ENCODE results near the gene DGCR2.
"Not testable (repeated sequence)": the region's sequence is repeated elsewhere in the genome, so short reads cannot be mapped to it uniquely, and the experiment has no call there.

Gene DGCR2

DNA sequence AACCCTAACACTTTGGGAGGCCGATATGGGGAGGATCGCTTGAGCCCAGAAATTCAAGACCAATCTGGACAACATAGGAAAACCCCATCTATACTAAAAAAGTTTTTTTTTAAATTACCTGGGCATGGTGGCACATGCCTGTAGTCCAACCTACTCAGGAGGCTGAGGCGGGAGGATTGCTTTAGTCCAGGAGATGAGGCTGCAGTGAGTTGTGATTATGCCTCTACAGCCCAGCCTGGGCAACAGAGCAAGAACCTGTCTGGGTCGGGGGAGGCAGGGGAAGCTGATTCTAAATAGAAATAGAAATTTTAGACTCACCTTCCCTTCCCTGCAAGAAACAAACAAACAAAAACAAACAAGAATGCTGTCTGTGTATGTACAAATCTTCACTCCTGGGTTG lies 133.3 kb downstream of the DGCR2 start:
- H3K9me2 ChIP-seq (replicated peaks; ENCODE audit: insufficient read depth, low read length) = no peaks in the 10 kb centered on the region
- H3K4me2 ChIP-seq (ENCODE audit: low read depth, low read length, poor library complexity, severe bottlenecking) = no peak overlapping the region
- no peak overlapping the region for H3K9ac ChIP-seq (ENCODE audit: low read length)
- H2AFZ ChIP-seq (ENCODE audit: low read depth, low read length, severe bottlenecking) = no peak overlapping the region
- no peak overlapping the region for H3K4me3 ChIP-seq (ENCODE audit: insufficient read depth, low read length, poor library complexity, severe bottlenecking)
- H4K20me1 ChIP-seq (ENCODE audit: low read depth, low read length) = no peaks in the 10 kb centered on the region
- H3K79me2 ChIP-seq (ENCODE audit: insufficient read depth, low read length) = no peaks in the 10 kb centered on the region
- no peak overlapping the region for H3K27ac ChIP-seq (ENCODE audit: low read depth, low read length)
- no peaks in the 10 kb centered on the region for H3K36me3 ChIP-seq (ENCODE audit: low read length)
- no peaks in the 10 kb centered on the region for H3K27me3 ChIP-seq (ENCODE audit: low read length)
- H3K9me3 ChIP-seq (ENCODE audit: insufficient read depth, low read length) = no peaks in the 10 kb centered on the region
- no peaks in the 10 kb centered on the region for H3F3A ChIP-seq (ENCODE audit: insufficient read depth)
- TF ChIP-seq EZH2phosphoT487 (conservative IDR thresholded peaks at IDR 0.05; ENCODE audit: low read length) (no peak), CTCF (IDR thresholded peaks at IDR 0.05; ENCODE audit: insufficient read depth, low read length, poor library complexity, severe bottlenecking) (no peak)

DNA sequence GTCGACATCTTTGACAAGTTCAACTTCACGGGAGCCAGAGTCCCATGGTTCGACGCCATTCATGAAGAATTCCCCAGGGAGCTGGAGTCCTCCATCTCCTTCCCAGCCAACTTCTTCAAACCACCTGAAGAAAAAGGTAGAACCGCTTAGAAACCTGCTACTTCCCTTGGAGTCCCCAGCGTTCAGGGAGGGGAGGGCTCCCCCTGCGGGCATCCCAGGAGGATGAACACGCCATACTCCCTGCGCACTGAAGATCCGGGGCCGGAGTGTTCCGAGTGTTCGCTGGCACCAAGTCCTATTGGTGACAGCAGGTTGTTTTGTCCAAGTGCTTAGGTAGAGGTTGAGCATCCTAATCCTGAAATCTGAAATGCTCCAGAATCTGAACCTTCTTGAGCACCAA lies 134.4 kb downstream of the DGCR2 start:
- Histone ChIP-seq H3K27me3 (ENCODE audit: low read length) (no peaks in the 10 kb centered on the region), H3K9me3 (ENCODE audit: insufficient read depth, low read length) (no peaks in the 10 kb centered on the region), H3K9ac (ENCODE audit: low read length) (no peak overlapping the region), H4K20me1 (ENCODE audit: low read depth, low read length) (no peaks in the 10 kb centered on the region), H3K36me3 (ENCODE audit: low read length) (no peaks in the 10 kb centered on the region), H3K79me2 (ENCODE audit: insufficient read depth, low read length) (no peaks in the 10 kb centered on the region), H3K27ac (ENCODE audit: low read depth, low read length) (no peak overlapping the region), H3K9me2 (replicated peaks; ENCODE audit: insufficient read depth, low read length) (no peaks in the 10 kb centered on the region), H3F3A (ENCODE audit: insufficient read depth) (no peaks in the 10 kb centered on the region), H2AFZ (ENCODE audit: low read depth, low read length, severe bottlenecking) (no peak overlapping the region), H3K4me2 (ENCODE audit: low read depth, low read length, poor library complexity, severe bottlenecking) (no peak overlapping the region), H3K4me3 (ENCODE audit: insufficient read depth, low read length, poor library complexity, severe bottlenecking) (no peak overlapping the region)
- TF ChIP-seq EZH2phosphoT487 (conservative IDR thresholded peaks at IDR 0.05; ENCODE audit: low read length) = no peak
- TF ChIP-seq CTCF (IDR thresholded peaks at IDR 0.05; ENCODE audit: insufficient read depth, low read length, poor library complexity, severe bottlenecking) = no peak

DNA sequence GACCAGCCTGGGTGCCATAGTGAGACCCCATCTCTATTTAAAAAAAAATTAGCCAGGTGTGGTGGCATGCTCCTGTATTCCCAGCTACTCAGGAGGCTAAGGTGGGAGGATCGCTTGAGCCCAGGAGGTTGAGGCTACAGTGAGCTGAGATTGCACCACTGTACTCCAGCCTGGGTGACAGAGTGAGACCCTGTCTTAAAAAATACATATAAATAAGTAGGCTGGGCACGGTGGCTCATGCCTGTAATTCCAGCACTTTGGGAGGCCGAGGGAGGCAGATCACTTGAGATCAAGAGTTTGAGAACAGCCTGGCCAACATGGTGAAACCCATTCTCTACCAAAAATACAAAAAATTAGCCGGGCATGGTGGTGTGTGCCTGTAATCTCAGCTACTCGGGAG lies 135.1 kb downstream of the DGCR2 start:
- not testable (repeated sequence) for H3K9me3 ChIP-seq (ENCODE audit: insufficient read depth, low read length); H3K36me3 ChIP-seq (ENCODE audit: low read length); H3K4me3 ChIP-seq (ENCODE audit: insufficient read depth, low read length, poor library complexity, severe bottlenecking)

More for the DNA sequence above, 135.1 kb downstream of the DGCR2 start:
- H2AFZ ChIP-seq (ENCODE audit: low read depth, low read length, severe bottlenecking); H3K27ac ChIP-seq (ENCODE audit: low read depth, low read length); H3K4me2 ChIP-seq (ENCODE audit: low read depth, low read length, poor library complexity, severe bottlenecking); H3K79me2 ChIP-seq (ENCODE audit: insufficient read depth, low read length); H3K9me2 ChIP-seq (replicated peaks; ENCODE audit: insufficient read depth, low read length); H4K20me1 ChIP-seq (ENCODE audit: low read depth, low read length); H3F3A ChIP-seq (ENCODE audit: insufficient read depth); H3K27me3 ChIP-seq (ENCODE audit: low read length); H3K9ac ChIP-seq (ENCODE audit: low read length): not testable (repeated sequence)
